HG02870 (cell line): ENCODE measurements around the gene AAGAB.

Experiments used
- ATAC-seq: cut with Tn5 transposase; IDR thresholded peaks from one replicate; pipeline ENCODE4 v1.9.1; 2021; ENCODE audit warnings: mild to moderate bottlenecking, moderate library complexity; ENCODE audit not compliant: unreplicated experiment

The AAGAB gene

DNA sequence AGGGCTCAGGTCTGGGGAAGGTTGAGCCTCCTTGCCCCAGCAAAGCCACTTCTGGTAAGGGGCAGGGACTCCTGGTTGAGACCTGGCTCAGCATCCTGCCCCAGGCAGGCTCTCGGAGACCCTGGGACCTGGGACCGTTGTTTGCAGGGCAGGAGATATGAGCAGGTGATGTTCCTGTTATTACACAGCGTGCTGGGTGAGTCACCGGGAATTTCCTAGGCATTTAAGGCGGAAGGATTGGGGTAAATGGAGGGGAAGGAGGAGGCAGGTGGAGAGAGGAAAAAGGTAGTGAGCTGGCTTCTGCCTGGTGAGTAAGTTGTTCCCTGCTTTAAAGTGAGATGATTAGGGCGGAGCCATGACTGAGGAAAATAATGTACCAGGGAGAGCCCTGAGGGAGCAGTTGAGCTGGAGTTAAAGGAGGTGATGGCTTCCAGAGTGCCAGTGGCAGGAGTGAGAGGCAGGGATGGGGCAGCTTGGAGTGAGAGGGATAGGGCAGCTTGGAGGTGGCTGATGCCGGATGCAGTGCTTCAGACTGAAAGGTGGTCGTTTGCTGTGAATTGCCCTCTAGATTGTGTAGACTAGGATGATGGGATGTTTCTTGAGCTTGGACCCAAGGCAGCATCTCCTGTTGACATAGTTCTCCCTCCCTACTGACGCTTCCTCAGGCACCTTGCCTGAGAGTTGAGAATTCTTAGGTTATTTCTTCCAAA is 79.4 kb downstream of the AAGAB start:
- no peak for ATAC-seq

DNA sequence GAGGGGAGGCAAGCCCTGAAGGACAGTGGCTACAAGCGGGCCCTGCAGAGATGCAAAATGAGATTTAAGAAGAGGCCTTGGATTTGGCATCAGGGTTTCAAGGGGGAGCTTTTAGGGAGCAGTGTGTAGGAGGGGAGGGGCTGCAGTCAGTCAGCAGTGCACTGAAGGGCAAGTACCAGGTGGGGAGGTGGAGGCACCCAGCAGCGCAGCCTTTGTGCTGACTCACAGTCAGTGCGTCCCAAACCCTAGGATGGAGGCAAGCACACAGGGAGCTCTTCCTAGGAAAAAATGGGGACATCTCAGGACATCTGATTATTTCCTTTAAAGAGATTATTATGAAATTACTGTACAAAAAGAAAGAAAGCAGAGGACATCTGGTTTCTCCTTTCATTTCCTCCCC is 80.0 kb downstream of the AAGAB start:
- ATAC-seq, result no peak

DNA sequence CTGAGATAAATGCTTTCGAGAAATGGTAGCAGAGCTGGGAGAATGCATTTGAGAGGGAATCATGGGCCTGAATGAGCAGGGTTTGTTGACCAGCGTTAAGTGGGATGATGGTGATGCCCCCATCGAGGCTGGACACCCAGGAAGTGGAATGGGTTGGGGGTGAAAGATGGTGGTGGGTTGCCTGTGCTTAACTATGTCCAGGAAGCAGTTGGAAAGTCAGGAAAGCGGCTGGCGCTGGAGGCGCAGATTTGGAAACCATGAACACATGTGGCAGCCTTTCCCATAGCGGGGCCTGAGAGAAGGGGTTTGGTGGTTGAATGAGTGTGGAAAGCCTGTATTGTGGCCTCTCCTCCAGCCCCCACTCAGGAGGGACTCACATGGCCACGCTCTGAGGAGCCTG is 80.7 kb downstream of the AAGAB start:
- no peak for ATAC-seq

DNA sequence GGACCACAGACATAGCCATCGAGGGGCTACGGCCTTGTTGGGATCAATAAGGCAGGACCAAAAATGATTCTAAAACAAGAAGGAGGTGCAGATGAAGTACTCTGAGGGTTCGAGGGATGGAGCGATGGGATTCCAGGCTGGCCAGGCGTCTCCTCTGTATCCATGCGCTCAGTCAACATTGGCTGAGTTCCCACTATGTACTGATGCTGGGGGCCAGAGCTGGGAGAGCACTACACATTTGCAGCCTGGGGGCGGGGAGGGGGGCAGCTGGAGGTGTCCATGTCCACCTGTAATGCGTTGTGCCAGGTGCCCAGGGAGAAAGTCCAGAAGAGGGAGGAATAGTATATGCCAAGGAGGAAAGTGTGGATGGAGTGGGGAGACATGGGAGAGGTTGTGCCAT is 81.5 kb downstream of the AAGAB start:
- ATAC-seq, result no peak

DNA sequence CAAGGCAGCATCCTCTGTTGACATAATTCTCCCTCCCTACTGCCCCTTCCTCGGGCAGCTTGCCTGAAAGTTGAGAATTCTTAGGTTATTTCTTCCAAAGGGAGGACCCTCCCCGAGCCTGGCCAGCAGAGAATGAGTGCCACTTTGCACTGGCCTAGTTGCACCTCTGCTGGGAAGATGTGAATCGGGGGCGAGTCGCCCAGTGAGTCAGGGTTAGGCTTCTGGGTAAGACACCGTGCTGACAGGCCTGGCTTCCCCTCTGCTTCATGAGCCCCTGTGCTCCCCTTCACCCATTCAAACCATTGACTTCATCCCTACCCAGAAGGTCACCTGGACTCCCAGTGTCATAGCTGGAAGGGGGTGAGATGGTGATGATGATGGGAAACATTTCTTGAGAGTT is 82.3 kb downstream of the AAGAB start:
- ATAC-seq, result no peak

DNA sequence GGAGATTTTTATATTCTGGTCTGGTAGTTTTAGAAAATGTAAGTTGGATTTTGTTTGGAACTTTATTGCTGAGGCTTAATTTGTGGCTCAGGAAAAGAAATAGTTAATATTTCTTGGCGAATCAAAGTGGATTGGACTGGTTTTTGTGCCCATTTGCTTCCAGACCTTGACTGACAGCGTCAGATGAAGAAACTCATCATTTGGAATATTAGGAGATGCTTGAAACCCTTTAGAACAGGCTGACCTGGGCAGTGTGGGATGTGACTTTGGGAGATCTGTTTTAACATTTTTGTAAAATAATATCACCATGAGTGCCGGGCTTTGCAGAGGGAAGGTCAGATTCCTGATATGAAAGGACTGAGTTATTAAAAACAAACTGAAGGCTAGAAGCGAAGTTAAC is 83.0 kb downstream of the AAGAB start:
- ATAC-seq, result no peak

DNA sequence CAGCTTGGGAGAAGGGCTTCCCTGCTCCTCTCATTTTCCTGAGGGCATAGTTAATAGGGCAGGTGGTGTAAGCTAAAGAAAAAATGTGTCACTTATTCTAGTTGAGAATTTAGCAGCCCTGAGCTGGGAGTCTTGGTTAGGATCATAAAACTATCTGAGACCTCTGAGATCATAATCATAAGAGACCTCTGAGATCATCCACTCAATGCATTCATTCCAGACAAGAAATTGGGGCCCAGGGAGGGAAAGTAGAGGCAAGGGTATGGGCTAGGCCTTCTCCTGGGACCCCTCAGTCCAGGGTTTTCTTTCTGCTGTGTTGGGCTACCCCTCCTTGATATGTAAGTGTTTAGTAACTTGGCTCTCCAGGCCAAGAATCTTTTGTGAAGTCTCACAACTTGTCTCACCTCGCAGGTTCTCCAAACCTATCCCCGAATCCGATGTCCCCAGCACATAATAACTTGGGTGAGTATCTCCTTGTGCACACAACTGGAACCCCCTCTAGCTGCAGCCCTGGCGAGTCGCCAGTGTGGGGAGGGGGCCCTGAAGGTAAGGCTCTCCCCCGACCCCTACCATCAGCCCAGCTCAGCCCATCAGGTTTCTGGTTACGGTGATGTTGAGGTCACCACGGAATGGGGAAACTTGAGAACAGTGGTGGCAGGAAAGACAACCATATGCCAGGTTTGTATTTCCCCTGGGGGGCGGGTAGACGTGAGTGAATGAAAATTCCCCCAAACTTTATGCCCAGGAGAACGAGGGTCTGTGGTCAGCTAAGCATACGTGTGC is 84.1 kb downstream of the AAGAB start:
- ATAC-seq, result no peak

DNA sequence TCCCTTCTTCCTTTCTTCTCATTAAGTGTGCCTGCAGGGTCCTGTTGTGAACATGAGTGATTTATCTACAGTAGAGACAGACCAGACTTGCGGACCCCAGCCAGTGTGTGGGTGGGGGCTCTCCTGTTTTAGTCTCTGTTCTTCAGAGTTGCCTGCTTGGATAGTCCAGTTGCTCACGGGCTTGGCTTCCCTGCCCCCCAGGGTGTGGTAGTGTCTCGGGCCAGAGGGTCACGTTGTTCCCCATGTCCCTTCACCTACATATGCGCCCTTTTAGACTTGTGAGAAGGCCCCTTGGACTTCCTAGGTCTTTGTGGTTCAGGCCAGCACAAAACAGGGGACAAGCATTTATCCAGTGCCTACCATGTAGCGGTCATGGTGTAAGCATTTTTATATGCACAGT is 85.8 kb downstream of the AAGAB start:
- no peak for ATAC-seq

DNA sequence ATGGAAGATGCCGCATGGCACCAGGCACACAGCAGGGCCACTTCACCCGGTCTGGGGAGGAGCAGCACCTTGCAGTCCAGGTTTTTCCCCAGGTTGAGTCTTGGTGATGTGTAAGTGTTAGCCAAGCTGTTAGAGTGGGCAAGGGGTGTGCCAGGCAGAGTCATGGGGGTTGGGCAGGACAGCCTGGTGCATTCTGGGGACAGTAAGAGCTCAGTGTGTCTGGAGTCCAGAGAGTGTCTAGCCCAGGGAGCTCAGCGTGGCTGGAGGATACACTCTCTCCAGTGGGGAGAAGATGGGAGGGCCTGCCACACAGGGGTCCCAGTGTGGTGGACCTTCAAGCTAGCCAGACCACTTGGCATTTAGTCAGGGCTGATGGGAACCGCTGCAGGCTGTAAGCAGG is 87.4 kb downstream of the AAGAB start:
- no peak for ATAC-seq

DNA sequence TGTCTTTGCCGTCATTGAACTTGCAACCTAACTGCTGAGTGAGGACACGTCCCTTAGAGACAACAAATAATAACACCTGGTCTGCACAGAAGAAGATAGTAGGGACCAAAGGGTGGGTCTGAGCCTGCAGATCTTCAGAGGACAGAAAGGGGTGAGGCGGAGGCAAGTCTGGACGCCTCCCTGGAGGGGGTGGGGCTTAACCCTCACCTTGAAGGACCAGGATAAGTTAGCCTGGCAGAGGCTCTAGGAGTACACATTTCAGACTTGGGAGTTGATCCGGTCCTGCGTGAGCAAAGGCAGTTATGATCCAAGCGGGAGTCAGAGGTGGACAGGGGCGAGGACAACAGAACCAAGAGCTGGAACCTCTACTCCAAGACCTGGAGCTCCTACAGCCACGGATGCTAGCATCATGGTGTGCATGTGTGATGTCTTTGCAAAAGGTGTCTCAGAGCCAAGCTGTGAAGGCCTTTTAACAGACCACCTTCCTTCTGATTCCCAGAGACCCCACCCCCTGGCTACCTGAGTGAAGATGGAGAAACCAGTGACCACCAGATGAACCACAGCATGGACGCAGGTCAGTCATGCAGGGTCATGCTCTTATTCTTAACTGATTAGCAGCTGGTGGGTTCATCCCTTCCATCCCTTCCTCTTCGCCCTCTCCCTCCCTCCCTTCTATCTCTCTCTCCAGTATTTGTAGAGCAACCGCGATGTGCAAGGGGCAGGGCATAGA is 88.0 kb downstream of the AAGAB start:
- ATAC-seq, result no peak

DNA sequence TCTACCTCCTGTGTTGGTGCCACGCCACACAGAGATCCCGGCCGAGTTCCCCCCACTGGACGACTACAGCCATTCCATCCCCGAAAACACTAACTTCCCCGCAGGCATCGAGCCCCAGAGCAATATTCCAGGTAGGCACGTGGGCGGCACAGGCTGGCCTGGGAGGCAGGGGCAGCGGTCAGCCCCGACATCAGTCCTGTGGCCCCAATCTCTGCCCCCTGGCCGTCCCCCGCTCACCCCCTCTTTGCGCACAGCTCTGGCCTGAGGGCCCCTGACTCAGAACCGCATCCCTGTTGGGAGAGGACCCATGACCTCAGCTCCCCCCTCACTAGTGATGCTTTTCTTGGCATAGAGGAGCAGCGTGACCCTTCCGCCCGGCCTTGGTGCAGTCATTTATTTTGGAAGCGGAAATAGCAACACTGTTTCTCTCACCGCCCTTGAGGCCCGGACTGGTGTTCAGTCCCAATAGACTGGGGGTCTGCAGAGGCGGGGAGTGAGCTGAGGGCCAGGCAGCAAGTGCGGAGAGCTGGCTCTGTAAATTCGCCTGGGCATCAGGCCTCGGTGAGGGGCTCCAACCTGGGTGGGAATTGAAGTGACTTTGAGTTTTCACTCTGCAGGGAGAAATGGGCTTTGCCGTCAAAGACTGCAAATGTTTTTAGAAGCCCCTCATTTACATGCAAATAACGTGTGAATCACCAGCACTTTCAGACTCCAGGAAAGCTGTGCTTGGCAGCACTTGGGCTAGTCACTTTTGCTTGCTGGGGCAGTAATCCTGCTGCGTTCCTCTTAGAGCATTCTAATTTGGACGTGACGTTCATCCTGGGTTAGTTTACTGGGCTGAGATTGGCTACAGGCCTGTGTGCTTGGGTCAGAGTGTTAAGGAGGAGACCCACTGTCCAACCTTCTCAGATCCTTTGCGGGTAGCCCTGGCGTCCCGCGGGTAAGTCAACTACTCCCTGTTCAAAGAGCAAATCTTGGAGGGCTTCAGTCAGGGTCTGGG is 88.9 kb downstream of the AAGAB start:
- no peak for ATAC-seq

DNA sequence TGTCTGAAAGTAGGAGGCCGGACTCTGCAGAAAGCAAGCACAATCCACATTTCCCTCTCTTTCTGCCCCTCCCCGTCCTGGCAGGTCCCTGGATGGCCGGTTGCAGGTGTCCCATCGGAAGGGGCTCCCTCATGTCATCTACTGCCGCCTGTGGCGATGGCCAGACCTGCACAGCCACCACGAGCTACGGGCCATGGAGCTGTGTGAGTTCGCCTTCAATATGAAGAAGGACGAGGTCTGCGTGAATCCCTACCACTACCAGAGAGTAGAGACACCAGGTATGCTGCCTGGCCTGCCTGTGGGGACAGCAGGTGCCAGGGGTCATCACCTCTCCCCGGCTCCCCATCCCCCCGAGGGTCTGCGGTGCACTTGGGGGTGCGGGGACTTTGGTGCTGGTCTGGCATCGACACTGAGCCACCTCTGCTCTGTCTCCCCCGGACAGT is 89.6 kb downstream of the AAGAB start:
- ATAC-seq, result no peak

DNA sequence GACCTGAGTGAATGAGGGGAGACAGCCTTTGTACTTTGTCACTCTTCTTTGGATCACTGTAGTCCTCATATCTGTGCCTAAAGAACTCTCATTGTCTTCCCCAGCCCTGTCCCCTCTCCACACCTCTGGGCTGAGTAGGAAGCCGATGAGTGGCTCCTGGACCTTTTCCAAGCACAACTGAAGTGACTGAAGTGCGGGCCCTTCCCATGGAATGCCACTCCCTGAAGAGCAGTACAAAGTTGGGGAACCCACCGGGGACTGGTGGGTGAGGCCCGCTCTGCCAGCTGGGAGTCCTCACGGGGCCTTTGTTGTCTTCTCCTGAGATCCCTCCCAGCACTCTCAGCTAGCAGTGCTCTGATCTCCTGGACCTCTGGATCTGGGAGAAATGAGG is 90.1 kb downstream of the AAGAB start:
- no peak for ATAC-seq

DNA sequence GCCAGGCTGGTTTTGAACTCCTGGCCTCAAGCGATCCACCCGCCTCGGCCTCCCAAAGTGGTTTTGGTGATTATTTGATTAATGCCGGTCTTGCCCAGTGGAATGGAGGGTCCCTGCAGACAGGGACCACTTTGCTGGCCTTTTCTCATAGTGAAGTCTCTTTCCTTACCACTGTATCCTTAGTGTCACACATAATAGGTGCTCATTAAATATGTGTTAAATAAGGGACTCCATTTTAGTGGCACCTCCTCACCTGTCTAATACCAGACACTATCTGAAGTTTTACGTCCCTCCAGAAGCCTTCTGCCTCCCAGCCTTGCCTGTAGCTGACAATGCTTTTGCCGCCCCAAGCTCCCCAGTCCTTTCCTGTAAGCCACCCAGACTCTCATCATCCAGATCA is 91.3 kb downstream of the AAGAB start:
- no peak for ATAC-seq

DNA sequence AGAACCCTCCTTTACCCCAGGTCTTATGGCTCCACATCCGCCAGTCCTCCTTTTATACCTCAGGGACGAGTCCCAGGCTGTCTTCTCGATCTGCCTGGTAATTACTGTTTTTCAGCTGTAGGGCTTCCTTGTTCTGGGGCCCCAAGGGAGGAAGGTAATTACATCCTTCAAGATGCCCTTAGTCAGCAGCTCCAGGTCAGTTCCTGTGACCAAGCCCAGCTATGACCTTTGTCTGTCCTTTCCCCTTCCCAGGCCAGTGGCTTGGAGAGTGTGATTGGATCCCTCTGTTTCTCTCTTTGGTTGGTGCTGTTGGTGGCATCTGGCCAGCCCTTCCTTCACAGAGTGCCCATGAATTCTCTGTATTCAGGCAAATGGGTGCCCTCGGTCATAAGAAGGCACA is 92.6 kb downstream of the AAGAB start:
- no peak for ATAC-seq

DNA sequence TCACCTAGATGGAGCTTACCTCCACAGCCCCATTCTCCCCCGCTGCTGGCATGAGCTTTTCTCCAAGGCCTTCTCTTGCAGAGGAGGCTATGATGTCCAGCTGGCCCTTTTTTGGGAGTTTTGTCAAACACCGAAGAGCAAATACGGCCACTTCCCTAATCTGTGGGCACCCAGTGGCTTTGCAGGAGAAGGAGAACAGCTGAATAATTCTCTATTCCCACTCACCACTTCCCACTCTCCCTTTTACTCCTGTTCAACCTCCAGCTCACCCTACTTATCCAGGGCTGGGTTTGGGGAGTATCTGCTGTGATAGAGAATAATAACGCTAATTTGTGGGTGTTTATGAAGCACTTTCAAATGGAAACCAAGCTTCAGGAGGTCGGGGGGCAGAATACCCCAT is 93.0 kb downstream of the AAGAB start:
- no peak for ATAC-seq

DNA sequence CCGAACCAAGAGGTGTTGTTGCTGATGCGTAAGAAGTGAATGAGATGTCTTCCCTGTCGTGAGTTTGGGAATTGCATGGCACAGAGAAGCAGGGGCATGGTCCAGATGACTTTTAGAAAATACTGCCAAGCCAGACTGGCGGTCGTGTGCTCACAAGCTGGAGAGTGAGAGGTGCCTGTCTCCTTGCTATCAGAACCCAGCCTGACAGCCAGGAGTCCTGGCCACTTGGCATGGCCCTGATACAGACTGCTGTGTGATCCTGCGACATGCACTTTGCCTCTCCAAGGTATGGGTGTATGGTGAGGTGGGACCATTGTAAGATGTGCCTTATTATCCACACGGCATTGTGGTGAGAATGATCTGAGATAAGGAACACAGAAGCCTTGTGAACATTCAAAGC is 96.1 kb downstream of the AAGAB start:
- ATAC-seq, result no peak

DNA sequence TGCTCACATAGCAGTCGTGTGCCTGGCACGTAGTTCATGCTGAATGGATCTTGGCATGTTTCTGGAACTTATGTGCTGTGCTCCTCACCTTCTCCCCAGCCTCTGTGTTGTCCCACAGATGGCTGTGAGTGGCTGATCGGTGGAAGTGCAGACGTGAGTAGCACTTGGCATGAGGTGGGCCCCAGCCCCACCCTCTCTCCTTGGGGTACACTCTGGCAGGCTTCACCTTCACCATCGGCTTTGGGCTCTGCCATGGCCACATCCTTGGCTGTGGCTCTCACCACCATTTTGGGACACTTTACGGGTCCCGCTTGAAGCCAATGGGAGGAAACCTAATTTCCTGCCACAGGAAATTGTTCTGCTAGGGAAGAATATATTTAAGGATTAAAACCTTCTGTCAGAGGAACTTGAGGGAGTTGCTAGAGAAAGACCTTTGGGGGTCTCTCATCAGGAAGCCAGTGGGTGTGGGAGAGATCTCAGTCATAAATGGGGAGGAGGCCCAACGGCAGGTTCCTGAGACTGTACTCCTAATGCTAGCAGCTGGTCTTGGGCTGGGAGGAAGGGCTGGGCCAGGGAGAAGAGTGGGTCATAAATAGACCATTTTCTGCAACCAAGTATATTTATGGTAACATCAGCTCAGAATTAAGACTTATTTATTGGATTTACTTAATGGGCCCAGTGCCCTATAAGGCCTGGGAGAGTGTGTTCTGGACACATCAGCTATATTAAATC is 96.8 kb downstream of the AAGAB start:
- no peak for ATAC-seq

DNA sequence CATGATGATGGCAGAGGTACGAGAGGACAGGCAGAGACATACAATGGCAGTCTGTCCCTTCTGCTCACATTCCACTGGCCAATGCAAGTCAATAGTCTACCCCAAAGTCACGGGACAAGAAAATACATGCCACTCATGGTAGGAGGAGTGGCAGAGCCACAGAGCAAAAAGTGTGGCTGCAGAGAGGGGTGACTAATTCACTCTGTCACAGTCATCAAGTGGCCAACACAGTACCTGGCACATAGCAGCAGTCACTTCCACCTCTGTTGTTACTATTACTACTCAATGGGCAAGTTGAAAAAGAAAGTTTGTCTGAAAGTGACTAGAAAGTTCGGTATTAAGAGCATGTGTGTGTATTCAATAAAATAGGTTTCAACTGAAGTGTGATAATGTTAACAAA is 97.6 kb downstream of the AAGAB start:
- ATAC-seq, result no peak

DNA sequence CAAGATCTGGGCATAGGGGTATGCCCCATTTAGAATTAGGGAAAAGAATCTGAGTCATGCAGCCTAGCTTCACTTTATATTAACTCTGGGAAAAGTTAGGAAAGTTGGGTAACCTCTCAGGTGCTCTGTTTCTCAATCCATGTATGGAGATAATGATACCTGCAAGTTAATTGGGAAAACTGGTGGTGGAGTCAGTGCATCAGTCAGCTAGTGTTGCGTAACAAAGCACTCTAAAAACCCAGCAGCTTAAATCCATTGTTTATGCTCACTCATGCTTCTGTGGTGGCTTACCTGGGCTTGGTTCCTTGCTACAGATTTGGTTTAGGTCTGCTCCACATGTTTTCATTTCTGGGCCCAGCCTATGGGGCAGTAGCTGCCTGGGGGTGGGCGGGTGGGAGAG is 98.0 kb downstream of the AAGAB start:
- no peak for ATAC-seq
